Measurements from ENCODE around the gene LHCGR. TPM values are rescaled to one million over a fixed set of nuclear protein-coding genes. Genes with fewer than 3 reads are reported as not detected.

Gene LHCGR
- total and polyA plus RNA-seq, 7 donors: not detected

DNA sequence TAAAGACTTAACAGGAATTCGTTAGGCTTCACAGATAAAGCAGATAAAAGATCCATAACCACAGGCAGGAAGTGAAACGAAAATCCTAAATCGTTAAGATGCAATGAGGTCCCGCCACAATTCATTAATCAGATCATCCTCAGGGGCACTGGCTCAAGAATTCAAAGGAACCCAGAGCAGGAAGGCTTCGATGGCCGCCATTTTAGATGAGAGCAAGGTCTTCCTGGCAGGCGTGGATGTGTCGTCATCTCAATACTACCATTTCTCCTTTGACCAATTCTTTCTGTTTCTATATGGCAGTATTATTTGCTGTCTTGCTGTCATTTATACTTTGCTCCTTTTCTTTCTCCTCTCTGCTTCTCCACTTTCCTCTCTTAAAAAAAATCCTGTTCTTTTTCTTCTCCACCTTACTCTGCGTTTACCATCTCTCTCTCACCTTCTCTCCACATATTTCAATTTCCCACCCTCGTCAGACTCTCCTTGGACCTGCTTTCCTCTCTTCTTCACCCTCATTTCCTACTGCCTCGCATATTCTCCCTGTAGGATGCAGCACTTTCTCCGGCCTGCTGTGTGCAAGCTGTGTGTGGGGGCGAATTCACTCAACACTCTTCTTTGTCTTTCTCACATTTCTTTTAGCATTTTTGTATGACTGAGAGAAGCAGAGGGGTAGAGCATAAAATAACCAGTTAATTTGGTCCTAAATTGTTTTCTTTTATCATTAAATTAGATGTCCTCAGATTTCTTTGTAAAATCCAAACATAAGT lies 35.1 kb upstream of the LHCGR start:
- 76 to 81% methylated on average over 13 of the region's 13 CpGs for WGBS, 2 donors
- Histone ChIP-seq H3K36me3 (no peaks in the 10 kb centered on the region), H3K27me3 (no peaks in the 10 kb centered on the region), H3K4me1 (no peaks in the 10 kb centered on the region), H3K27ac (no peak overlapping the region), H3K4me3 (no peak overlapping the region), H3K9me3 (no peaks in the 10 kb centered on the region)
- intact Hi-C loops (cut with DNase I): no loop called here
- no peak for DNase-seq
- TF ChIP-seq EP300 (IDR thresholded peaks at IDR 0.05) (no peak), POLR2A (IDR thresholded peaks at IDR 0.05) (no peak), POLR2AphosphoS5 (IDR thresholded peaks at IDR 0.05) (no peak)
- TF ChIP-seq, protein P1, sequence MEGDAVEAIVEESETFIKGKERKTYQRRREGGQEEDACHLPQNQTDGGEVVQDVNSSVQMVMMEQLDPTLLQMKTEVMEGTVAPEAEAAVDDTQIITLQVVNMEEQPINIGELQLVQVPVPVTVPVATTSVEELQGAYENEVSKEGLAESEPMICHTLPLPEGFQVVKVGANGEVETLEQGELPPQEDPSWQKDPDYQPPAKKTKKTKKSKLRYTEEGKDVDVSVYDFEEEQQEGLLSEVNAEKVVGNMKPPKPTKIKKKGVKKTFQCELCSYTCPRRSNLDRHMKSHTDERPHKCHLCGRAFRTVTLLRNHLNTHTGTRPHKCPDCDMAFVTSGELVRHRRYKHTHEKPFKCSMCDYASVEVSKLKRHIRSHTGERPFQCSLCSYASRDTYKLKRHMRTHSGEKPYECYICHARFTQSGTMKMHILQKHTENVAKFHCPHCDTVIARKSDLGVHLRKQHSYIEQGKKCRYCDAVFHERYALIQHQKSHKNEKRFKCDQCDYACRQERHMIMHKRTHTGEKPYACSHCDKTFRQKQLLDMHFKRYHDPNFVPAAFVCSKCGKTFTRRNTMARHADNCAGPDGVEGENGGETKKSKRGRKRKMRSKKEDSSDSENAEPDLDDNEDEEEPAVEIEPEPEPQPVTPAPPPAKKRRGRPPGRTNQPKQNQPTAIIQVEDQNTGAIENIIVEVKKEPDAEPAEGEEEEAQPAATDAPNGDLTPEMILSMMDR (IDR thresholded peaks at IDR 0.05): no peak

DNA sequence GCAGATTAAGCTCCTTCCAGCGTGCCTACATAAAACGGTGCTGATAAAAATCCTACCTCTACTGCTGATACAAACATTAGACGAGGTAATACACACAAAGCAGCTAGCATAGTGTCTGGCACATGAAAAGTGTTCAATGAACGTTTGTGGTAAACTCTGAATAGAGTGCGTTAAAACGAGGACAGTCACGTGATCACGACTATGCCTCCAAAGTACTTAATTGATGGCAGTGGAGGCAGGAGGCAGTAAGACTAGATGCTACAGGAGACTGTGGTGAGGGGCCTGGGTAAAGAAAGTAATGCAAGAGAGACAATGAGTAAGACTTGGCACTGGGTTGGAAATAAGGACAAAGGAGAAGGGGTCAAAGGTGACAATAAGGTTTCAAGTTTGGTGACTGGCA lies 32.1 kb upstream of the LHCGR start:
- Histone ChIP-seq H3K27me3 (no peaks in the 10 kb centered on the region), H3K9me3 (no peaks in the 10 kb centered on the region), H3K4me1 (no peaks in the 10 kb centered on the region), H3K27ac (no peak overlapping the region), H3K4me3 (no peak overlapping the region), H3K36me3 (no peaks in the 10 kb centered on the region)
- no peak for DNase-seq
- intact Hi-C loops (cut with DNase I): no loop called here
- TF ChIP-seq POLR2AphosphoS5 (IDR thresholded peaks at IDR 0.05): no peak
- no peak for TF ChIP-seq EP300 (IDR thresholded peaks at IDR 0.05)
- no peak for TF ChIP-seq POLR2A (IDR thresholded peaks at IDR 0.05)
- TF ChIP-seq, protein P1 (IDR thresholded peaks at IDR 0.05): no peak
- WGBS, 2 donors: 79 to 90% methylated on average over 8 of the region's 8 CpGs

DNA sequence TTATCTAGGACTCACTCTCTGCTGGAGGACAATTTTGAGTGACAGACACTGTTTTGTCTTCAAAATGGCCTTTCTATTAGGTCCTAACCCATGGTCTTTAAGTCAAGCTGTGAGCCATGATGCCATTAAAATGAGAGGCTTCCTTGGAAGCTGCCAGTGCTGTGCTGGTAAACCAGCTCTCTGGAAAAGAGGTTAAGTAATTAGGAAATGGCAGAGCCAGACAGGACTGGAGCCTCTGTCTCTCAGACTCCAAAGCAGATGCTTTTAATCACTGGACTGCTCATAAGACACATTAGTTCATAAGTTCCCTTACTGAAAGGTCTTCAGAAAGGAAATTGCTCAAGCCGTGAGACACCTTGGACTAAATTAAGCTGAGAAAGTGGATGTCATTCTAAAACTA lies 25.8 kb upstream of the LHCGR start:
- 89 to 96% methylated on average over 1 of the region's 1 CpG for WGBS, 2 donors
- H3K9me3 ChIP-seq: no peaks in the 10 kb centered on the region

DNA sequence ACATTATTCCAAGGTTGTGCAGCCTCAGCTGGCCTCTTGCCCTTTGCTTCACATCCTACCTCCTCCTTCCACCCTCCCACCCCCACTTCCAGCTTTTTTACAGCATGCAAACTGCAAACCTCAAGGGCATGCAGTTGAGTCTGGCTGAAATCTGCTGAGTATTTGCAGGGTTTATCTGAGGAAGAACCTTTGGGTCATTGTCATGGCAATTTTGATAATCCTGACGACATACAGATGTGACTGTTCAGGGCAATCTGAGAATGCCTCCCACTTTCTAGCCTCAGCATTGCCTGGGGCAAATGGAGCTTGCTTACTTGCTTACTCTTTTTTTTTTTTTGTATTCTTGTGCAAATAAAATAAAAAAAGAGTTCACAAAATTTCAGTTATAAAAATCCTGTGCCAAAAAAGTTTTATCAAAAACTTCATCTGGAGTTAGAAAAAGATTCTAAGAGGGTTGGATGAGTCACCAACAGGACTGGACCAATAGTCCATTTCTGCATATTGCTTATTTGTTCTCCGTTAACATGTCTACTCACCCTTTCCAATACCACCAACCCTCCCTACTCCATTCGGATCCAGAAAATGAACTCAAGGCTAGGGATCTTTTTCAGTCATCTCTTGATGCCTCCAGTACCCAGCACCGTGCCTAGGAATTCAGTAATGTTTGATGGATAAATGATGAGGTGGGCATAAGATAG lies 23.6 kb upstream of the LHCGR start:
- no peaks in the 10 kb centered on the region for H3K9me3 ChIP-seq
- no peaks in the 10 kb centered on the region for H3K36me3 ChIP-seq
- TF ChIP-seq, protein P1 (IDR thresholded peaks at IDR 0.05): no peak
- TF ChIP-seq EP300 (IDR thresholded peaks at IDR 0.05) (no peak), POLR2A (IDR thresholded peaks at IDR 0.05) (no peak), POLR2AphosphoS5 (IDR thresholded peaks at IDR 0.05) (no peak)
- no peak overlapping the region for H3K4me3 ChIP-seq
- intact Hi-C loops (cut with DNase I): no loop called here
- H3K27ac ChIP-seq: no peak overlapping the region
- WGBS, 2 donors: 60 to 73% methylated on average over 4 of the region's 4 CpGs
- no peak for DNase-seq
- no peaks in the 10 kb centered on the region for H3K4me1 ChIP-seq
- no peaks in the 10 kb centered on the region for H3K27me3 ChIP-seq

More for the DNA sequence above, 25.8 kb upstream of the LHCGR start:
- TF ChIP-seq POLR2AphosphoS5 (IDR thresholded peaks at IDR 0.05): no peak
- no peak for TF ChIP-seq EP300 (IDR thresholded peaks at IDR 0.05)
- TF ChIP-seq, protein P1 (IDR thresholded peaks at IDR 0.05): no peak
- TF ChIP-seq POLR2A (IDR thresholded peaks at IDR 0.05): no peak
- intact Hi-C loops (cut with DNase I): no loop called here
- Histone ChIP-seq H3K4me1 (no peaks in the 10 kb centered on the region), H3K27ac (no peak overlapping the region), H3K36me3 (no peaks in the 10 kb centered on the region), H3K4me3 (no peak overlapping the region), H3K27me3 (no peaks in the 10 kb centered on the region)
- DNase-seq: no peak

All from sigmoid colon (tissue), 7 donors.